Mammary microvascular endothelial cell (primary cell): ENCODE data around the gene PAPSS2. TPM values are rescaled to one million over a fixed set of nuclear protein-coding genes. Genes with fewer than 3 reads are reported as not detected.

Experiments
- total RNA-seq: library from RNA; depleted of rRNA; stranded (reverse); fragments of >200 nt; gene quantifications from 2 replicates; pipeline ENCODE4 v1.2.3, GENCODE V29; 2015

The PAPSS2 gene
- 69.5 and 76.1 TPM in 2 replicates for total RNA-seq

GRCh38 chr10:87659571-87660483 lies at the start of gene PAPSS2:
TSS of gene PAPSS2 (plus strand) at chr10:87659878. CDS start at chr10:87659982, 104 bp downstream.

Other genes with a start within 250 kb of the PAPSS2 start
- 24.4 and 27.2 TPM in 2 replicates for gene MINPP1, start 155.0 kb upstream of the PAPSS2 start, total RNA-seq
- gene ATAD1, start 158.3 kb downstream of the PAPSS2 start, total RNA-seq = 15.9 and 23.3 TPM in 2 replicates
- gene KLLN, start 203.7 kb downstream of the PAPSS2 start, total RNA-seq = 0.10 and 0.13 TPM in 2 replicates
- 45.2 and 48.9 TPM in 2 replicates for gene PTEN, start 203.7 kb downstream of the PAPSS2 start, total RNA-seq